Pancreas (tissue), 10 donors: Measurements from ENCODE around the gene DMRTC1B. TPM values are rescaled to one million over a fixed set of nuclear protein-coding genes. Genes with fewer than 3 reads are reported as not detected.
"Not testable (repeated sequence)": the region's sequence is repeated elsewhere in the genome, so short reads cannot be mapped to it uniquely, and the experiment has no call there.

ENCODE experiments used
- ATAC-seq, 4 donors: fragments of 200-7000 bp; cut with Tn5 transposase; one replicate each; pipeline versions ENCODE4 v1.8.0 to v1.9.1; 2020; ENCODE audit warnings: mild to moderate bottlenecking in 4 of 4, moderate library complexity in 4 of 4
- DNase-seq, 6 donors: peaks; one replicate each; pipeline ENCODE4 v3.0.0-alpha.2; 2020
- FAIRE-seq: peaks from 2 replicates; lab custom pipeline; 2012; peaks lifted over from hg19 to GRCh38; lab: Jason Lieb, UNC
- H3K27ac ChIP-seq, 4 donors: fragments of 200-600 bp; sonication (generic); 1 replicate in 3 of 4; 2 replicates in 1 of 4; pipeline versions ENCODE4 v1.5.0 to v1.8.0; 2020
- H3K27me3 ChIP-seq, 4 donors: fragments of 200-600 bp; one replicate each; pipeline ENCODE4 v1.8.0; 2021
- H3K36me3 ChIP-seq, 3 donors: fragments of 200-600 bp; sonication (generic) in 1 of 3; one replicate each; pipeline versions ENCODE4 v1.5.0 to v1.8.0; 2020 to 2021
- H3K4me1 ChIP-seq, 3 donors: fragments of 200-600 bp; one replicate each; pipeline ENCODE4 v1.8.0; 2021
- H3K4me3 ChIP-seq, 4 donors: fragments of 200-600 bp; sonication (generic) in 2 of 4; one replicate each; pipeline versions ENCODE4 v1.5.0 to v1.8.0; 2020 to 2021
- H3K9me3 ChIP-seq, 4 donors: fragments of 200-600 bp; one replicate each; pipeline ENCODE4 v1.8.0; 2021
- WGBS, 2 donors: extraction: QIAGEN DNeasy Blood & Tissue Kit; methylation state at CpG; one replicate each; pipeline ENCODE4 v1.1.7; 2013; 5-methylcytosine and 5-hydroxymethylcytosine counted together
- intact Hi-C, 3 donors: fragments of 100-400 bp; cut with DNase I; formaldehyde crosslinking; loops; one replicate each; pipeline versions ENCODE4 v1.11.1 to v1.14.2; 2022
- polyA plus RNA-seq, 2 donors: library from polyadenylated mRNA; stranded (reverse); fragments of 200-250 nt; gene quantifications; one replicate each; pipeline ENCODE4 v1.2.3, GENCODE V29; 2013
- total RNA-seq, 6 donors: library from RNA; stranded (reverse); fragmentation: NEBNext Ultra II Directional in 4 of 6; extraction: Animal tissue kit (Norgen Biotek cat#: 25700) in 4 of 6; gene quantifications; one replicate each; pipeline versions ENCODE4 v1.2.1 to v1.2.4, GENCODE V29; 2021 to 2023
- TF ChIP-seq, protein P1 (sequence below), 4 donors: fragments of 200-600 bp; sonication (generic) in 3 of 4; IDR thresholded peaks; one replicate each; pipeline versions ENCODE4 v1.5.0 to v1.8.0; 2021; ENCODE audit warnings: antibody characterized with exemption in 4 of 4
- donor health status: healthy with polysubstance abuse.
- donor health status: DM: no; HTN: no; CAD: no; lungs with moderate emphysema.
- donor health status: DM: no; HTN: no; CAD: no.
- donor health status: control.
- donor health status: control.
- donor health status: Bipolar disorder and iron deficiency.
- donor health status: DM: yes; HTN: yes; CAD: no.
- donor health status: DM: no; HTN: no; CAD: no.
- donor health status: DM: no; HTN: no; CAD: no.
- donor health status: DM: yes; HTN: yes; CAD: no.

DMRTC1B gene, protein sequence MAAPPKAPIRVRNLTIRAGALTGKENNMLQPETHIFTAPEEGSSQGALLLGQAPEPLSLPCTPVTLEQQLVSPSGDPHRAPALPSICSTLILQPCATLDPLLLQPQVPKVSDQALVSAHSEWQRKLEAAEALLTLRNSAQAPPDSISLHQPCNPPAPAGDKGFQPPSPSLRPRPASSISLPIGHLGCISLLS
- total RNA-seq: 1 to 10 TPM in 4 of 6 donors, under 1 TPM in 2; 0.82 to 2.6 (median 1.3) TPM
- polyA plus RNA-seq: 1 to 10 TPM; 2.4 to 8.5 TPM

- no CpG with 5 or more reads among the region's 44 CpGs for WGBS, 2 donors
- intact Hi-C loops, H3K9me3 ChIP-seq, H3K27me3 ChIP-seq, H3K36me3 ChIP-seq, H3K4me3 ChIP-seq, H3K4me1 ChIP-seq, FAIRE-seq, DNase-seq, H3K27ac ChIP-seq: not testable (repeated sequence)
- peak; percentile 88 to 95 (median 93) for ATAC-seq
These were observed at the start of gene DMRTC1B for GRCh38 chrX:72776653-72777466. TSS of gene DMRTC1B (plus strand) at chrX:72776890. CDS start at chrX:72845136, 68,246 bp downstream.

DNA sequence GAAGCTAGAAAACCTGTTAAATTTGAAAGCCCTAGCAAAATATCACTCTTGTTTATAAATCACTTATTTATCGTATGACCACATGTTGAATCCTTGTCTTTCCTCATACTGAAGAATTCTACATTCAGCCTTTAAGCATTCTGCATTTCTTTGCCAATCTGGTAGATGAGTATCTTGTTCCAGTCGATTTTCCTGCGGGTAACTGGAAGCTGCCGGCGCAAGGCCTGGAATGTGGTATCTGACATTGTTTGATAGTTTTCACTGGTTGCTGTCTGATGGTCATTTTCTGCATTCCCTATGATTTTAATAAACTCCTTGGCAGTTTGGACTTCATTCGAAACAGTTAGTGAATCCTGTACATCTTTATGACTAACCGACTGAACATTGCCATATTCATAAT is 48.8 kb upstream of the DMRTC1B start:
- DNase-seq (no peak), FAIRE-seq (peak; percentile 9), ATAC-seq (no peak)
- TF ChIP-seq, protein P1, sequence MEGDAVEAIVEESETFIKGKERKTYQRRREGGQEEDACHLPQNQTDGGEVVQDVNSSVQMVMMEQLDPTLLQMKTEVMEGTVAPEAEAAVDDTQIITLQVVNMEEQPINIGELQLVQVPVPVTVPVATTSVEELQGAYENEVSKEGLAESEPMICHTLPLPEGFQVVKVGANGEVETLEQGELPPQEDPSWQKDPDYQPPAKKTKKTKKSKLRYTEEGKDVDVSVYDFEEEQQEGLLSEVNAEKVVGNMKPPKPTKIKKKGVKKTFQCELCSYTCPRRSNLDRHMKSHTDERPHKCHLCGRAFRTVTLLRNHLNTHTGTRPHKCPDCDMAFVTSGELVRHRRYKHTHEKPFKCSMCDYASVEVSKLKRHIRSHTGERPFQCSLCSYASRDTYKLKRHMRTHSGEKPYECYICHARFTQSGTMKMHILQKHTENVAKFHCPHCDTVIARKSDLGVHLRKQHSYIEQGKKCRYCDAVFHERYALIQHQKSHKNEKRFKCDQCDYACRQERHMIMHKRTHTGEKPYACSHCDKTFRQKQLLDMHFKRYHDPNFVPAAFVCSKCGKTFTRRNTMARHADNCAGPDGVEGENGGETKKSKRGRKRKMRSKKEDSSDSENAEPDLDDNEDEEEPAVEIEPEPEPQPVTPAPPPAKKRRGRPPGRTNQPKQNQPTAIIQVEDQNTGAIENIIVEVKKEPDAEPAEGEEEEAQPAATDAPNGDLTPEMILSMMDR (IDR thresholded peaks at IDR 0.05): no peak
- intact Hi-C loops: no loop called here
- WGBS, 2 donors: 77 to 81% methylated on average over 7 of the region's 7 CpGs
- H3K4me3 ChIP-seq: no peak overlapping the region
- H3K27ac ChIP-seq: no peak overlapping the region
- H3K36me3 ChIP-seq: no peaks in the 10 kb centered on the region
- H3K4me1 ChIP-seq: no peaks in the 10 kb centered on the region
- H3K27me3 ChIP-seq: peaks cover 0 to 11% (median 0%) of the 10 kb centered on the region in 4 donors
- H3K9me3 ChIP-seq: no peaks in the 10 kb centered on the region

DNA sequence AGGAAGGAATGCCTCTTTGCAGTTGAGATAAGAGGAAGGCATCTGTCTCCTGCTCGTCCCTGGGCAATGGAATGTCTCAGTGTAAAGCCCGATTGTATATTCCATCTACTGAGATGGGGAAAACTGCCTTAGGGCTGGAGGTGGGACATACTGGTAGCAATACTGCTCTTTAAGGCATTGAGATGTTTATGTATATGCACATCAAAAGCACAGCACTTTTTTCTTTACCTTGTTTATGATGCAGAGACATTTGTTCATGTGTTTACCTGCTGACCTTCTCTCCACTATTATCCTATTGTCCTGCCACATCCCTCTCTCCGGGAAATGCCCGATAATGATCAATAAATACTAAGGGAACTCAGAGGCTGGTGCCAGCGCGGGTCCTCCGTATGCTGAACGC is 43.1 kb upstream of the DMRTC1B start:
- intact Hi-C loops, H3K9me3 ChIP-seq, ATAC-seq, H3K4me1 ChIP-seq, DNase-seq, H3K4me3 ChIP-seq, H3K27ac ChIP-seq, H3K36me3 ChIP-seq, FAIRE-seq: not testable (repeated sequence)
- peaks cover 0 to 30% (median 0%) of the 10 kb centered on the region in 4 donors for H3K27me3 ChIP-seq
- WGBS, 2 donors: 42 to 44% methylated on average over 8 of the region's 8 CpGs

DNA sequence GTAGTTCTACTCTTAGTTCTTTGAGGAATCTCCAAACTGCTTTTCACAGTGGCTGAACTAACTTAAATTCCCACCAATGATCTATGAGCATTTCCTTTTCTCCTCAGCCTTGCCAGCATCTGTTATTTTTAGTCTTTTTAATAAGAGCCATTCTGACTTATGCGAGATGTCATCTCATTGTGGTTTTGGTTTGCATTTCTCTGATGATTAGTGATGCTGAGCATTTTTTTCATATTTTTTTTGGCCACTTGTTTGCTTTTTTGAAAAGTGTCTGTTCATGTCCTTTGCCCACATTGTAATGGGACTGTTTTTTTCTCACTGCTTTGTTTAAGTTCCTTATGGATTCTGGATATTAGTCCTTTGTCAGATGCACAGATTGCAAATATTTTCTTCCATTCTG is 41.1 kb upstream of the DMRTC1B start:
- FAIRE-seq (no peak), DNase-seq (no peak), ATAC-seq (no peak)
- H3K4me1 ChIP-seq: no peaks in the 10 kb centered on the region
- TF ChIP-seq, protein P1 (IDR thresholded peaks at IDR 0.05): no peak
- no peak overlapping the region for H3K4me3 ChIP-seq
- no peaks in the 10 kb centered on the region for H3K36me3 ChIP-seq
- H3K27ac ChIP-seq: no peak overlapping the region
- intact Hi-C loops: no loop called here
- H3K27me3 ChIP-seq: peaks cover 0 to 23% (median 0%) of the 10 kb centered on the region in 4 donors
- 87 to 92% methylated on average over 1 of the region's 1 CpG for WGBS, 2 donors
- no peaks in the 10 kb centered on the region for H3K9me3 ChIP-seq

DNA sequence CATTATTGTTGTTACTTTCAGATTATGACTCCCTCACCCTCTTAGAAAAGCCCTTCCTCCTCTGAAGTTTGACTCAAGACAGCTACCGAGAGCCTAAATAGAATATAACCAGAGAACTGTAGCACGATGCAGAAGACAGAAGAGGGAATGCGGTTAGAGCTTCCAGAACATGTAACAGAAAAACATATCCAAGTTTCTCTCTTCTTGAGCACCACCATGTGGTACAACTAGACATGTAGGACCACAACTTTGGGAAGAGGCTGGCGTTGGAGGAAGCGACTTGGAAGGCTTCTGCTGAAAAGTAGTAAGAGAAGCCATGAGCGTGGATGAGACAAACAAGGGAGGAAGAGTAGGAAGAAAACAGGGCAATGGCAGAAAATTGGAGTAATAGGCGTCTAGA is 31.1 kb upstream of the DMRTC1B start:
- H3K36me3 ChIP-seq, H3K4me3 ChIP-seq, DNase-seq, H3K27me3 ChIP-seq, H3K4me1 ChIP-seq, H3K27ac ChIP-seq, intact Hi-C loops, FAIRE-seq, H3K9me3 ChIP-seq: not testable (repeated sequence)
- WGBS, 2 donors: no CpG with 5 or more reads among the region's 7 CpGs
- peak in 1 of 4 donors; percentile 56 for ATAC-seq

DNA sequence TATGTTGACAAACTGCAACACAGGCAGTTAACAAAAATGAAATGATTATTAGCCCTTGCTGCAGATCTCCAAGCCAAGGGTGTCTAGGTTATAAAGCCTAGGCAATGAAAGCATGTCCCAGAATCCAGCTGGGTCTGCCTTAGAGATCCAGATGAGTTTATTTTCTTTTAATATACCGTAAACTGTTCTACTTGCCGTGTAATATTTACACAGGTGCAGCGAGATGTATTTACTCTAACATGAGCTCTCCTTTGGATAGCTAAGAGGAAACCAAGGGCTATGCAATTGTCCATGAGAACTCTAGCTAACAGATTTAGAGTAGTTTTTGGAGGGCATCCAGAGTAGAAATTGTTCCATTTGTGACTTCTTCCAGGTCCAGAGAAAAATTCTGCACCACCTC is 28.1 kb upstream of the DMRTC1B start:
- H3K27ac ChIP-seq, intact Hi-C loops, H3K9me3 ChIP-seq, H3K4me1 ChIP-seq, H3K27me3 ChIP-seq, FAIRE-seq, H3K36me3 ChIP-seq, DNase-seq, H3K4me3 ChIP-seq: not testable (repeated sequence)
- no CpG with 5 or more reads among the region's 3 CpGs for WGBS, 2 donors
- peak in 3 of 4 donors; percentile 54 to 77 (median 65) for ATAC-seq

DNA sequence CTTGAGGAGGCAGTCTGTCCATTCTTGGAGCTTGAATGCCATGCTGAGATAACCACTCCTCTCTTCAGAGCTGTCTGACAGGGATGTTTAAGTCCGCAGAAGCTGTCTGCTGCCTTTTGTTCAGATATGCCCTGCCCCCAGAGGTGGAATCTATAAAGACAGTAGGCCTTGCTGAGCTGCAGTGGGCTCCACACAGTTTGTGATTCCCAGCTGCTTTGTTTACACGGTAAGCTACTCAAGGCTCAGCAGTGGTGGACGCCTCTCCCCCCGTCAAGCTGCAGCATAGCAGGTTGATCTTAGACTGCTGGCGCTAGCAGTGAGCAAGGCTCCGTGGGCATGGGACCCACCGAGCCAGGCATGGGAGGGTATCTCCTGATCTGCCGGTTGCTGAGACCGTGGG is 16.2 kb upstream of the DMRTC1B start:
- H3K4me3 ChIP-seq, intact Hi-C loops, H3K27ac ChIP-seq, H3K36me3 ChIP-seq, H3K27me3 ChIP-seq, H3K9me3 ChIP-seq, DNase-seq, FAIRE-seq, H3K4me1 ChIP-seq: not testable (repeated sequence)
- ATAC-seq: peak in 2 of 4 donors; percentile 24 to 38
- WGBS, 2 donors: no CpG with 5 or more reads among the region's 9 CpGs

GRCh38 chrX:72777467-72777790 is 739 bp downstream of the DMRTC1B start:
- not testable (repeated sequence) for FAIRE-seq
- peak; percentile 69 to 89 (median 81) for ATAC-seq

GRCh38 chrX:72778146-72778545 is 1.5 kb downstream of the DMRTC1B start:
- H3K4me1 ChIP-seq, DNase-seq, H3K9me3 ChIP-seq, H3K36me3 ChIP-seq, FAIRE-seq, H3K27me3 ChIP-seq, intact Hi-C loops, H3K4me3 ChIP-seq, H3K27ac ChIP-seq: not testable (repeated sequence)
- no CpG with 5 or more reads among the region's 6 CpGs for WGBS, 2 donors
- peak in 3 of 4 donors; percentile 30 to 38 (median 35) for ATAC-seq

More at GRCh38 chrX:72777467-72777790, 739 bp downstream of the DMRTC1B start:
- intact Hi-C loops, H3K27me3 ChIP-seq, H3K4me1 ChIP-seq, H3K27ac ChIP-seq, H3K9me3 ChIP-seq, H3K4me3 ChIP-seq, H3K36me3 ChIP-seq, DNase-seq: not testable (repeated sequence)
- no CpG with 5 or more reads among the region's 15 CpGs for WGBS, 2 donors

GRCh38 chrX:72782560-72782959 is 5.9 kb downstream of the DMRTC1B start, which contains the start of gene FAM236B:
TSS of gene FAM236B (minus strand) at chrX:72782660. CDS start at chrX:72782560, 100 bp downstream.
- FAIRE-seq, H3K4me3 ChIP-seq, H3K9me3 ChIP-seq, intact Hi-C loops, H3K4me1 ChIP-seq, H3K27ac ChIP-seq, ATAC-seq, H3K36me3 ChIP-seq, DNase-seq, H3K27me3 ChIP-seq: not testable (repeated sequence)
- WGBS, 2 donors: no CpG with 5 or more reads among the region's 15 CpGs
